H9 (cell line): ENCODE data around the gene MBOAT2. TPM values are rescaled to one million over a fixed set of nuclear protein-coding genes. Genes with fewer than 3 reads are reported as not detected.

Experiments used
- DNase-seq: peaks from one replicate; pipeline ENCODE4 v3.0.0-alpha.2; 2017
- H2AFZ ChIP-seq: one replicate; pipeline ENCODE4 v1.6.1; 2013; ENCODE audit warnings: mild to moderate bottlenecking, low read length, control low read depth, moderate library complexity
- H2AK5ac ChIP-seq: 2 replicates; pipeline ENCODE4 v1.6.1; 2013; ENCODE audit warnings: low read length, control low read depth, mixed read lengths; ENCODE audit not compliant: insufficient read length
- H2BK120ac ChIP-seq: one replicate; pipeline ENCODE4 v1.6.1; 2013; ENCODE audit warnings: low read depth, mild to moderate bottlenecking, low read length, control low read depth, inconsistent platforms; ENCODE audit not compliant: poor library complexity, severe bottlenecking
- H2BK12ac ChIP-seq: 2 replicates; pipeline ENCODE4 v1.6.1; 2013; ENCODE audit warnings: low read length, control low read depth, mixed read lengths, low read depth; ENCODE audit not compliant: insufficient read length
- H2BK15ac ChIP-seq: 2 replicates; pipeline ENCODE4 v1.6.1; 2013; ENCODE audit warnings: low read depth, low read length, control low read depth
- H2BK20ac ChIP-seq: one replicate; pipeline ENCODE4 v1.6.1; 2013; ENCODE audit warnings: low read depth, mild to moderate bottlenecking, low read length, control low read depth, inconsistent platforms; ENCODE audit not compliant: poor library complexity, severe bottlenecking
- H2BK5ac ChIP-seq: 2 replicates; pipeline ENCODE4 v1.6.1; 2013; ENCODE audit warnings: low read length, control low read depth, mixed read lengths; ENCODE audit not compliant: insufficient read length
- H3K14ac ChIP-seq: 2 replicates; pipeline ENCODE4 v1.6.1; 2013; ENCODE audit warnings: low read length, control low read depth; ENCODE audit not compliant: insufficient read depth
- H3K18ac ChIP-seq: 2 replicates; pipeline ENCODE4 v1.6.1; 2013; ENCODE audit warnings: low read depth, mild to moderate bottlenecking, mixed read lengths, low read length, control low read depth; ENCODE audit not compliant: insufficient read length
- H3K23ac ChIP-seq: 2 replicates; pipeline ENCODE4 v1.6.1; 2013; ENCODE audit warnings: low read length, control low read depth, mixed read lengths, low read depth; ENCODE audit not compliant: insufficient read length
- H3K23me2 ChIP-seq: 2 replicates; pipeline ENCODE4 v1.6.1; 2013; ENCODE audit warnings: low read depth, mild to moderate bottlenecking, mixed read lengths, low read length, control low read depth; ENCODE audit not compliant: insufficient read length, poor library complexity, severe bottlenecking
- H3K27ac ChIP-seq: 2 replicates; pipeline ENCODE4 v1.5.1; 2013; ENCODE audit warnings: low read length, control low read depth, mixed read lengths, low read depth; ENCODE audit not compliant: insufficient read length
- H3K27me3 ChIP-seq: 2 replicates; pipeline ENCODE4 v1.6.1; 2013; ENCODE audit warnings: low read length, control low read depth, inconsistent platforms; ENCODE audit not compliant: insufficient read depth
- H3K4ac ChIP-seq: 2 replicates; pipeline ENCODE4 v1.6.1; 2013; ENCODE audit warnings: low read depth, mild to moderate bottlenecking, control low read depth, inconsistent platforms, low read length, moderate library complexity
- H3K4me1 ChIP-seq: 2 replicates; pipeline ENCODE4 v1.6.1; 2013; ENCODE audit warnings: low read length, control low read depth, inconsistent platforms; ENCODE audit not compliant: insufficient read depth
- H3K4me2 ChIP-seq: 2 replicates; pipeline ENCODE4 v1.6.1; 2013; ENCODE audit warnings: low read length, control low read depth, mixed read lengths; ENCODE audit not compliant: insufficient read length, insufficient read depth
- H3K56ac ChIP-seq: 2 replicates; pipeline ENCODE4 v1.6.1; 2013; ENCODE audit warnings: low read depth, mild to moderate bottlenecking, mixed read lengths, low read length, control low read depth; ENCODE audit not compliant: insufficient read length
- H3K79me1 ChIP-seq: 2 replicates; pipeline ENCODE4 v1.6.1; 2013; ENCODE audit warnings: low read depth, mild to moderate bottlenecking, moderate library complexity, low read length, control low read depth, inconsistent platforms; ENCODE audit not compliant: insufficient read depth, poor library complexity, severe bottlenecking
- H3K79me2 ChIP-seq: 2 replicates; pipeline ENCODE4 v1.6.1; 2013; ENCODE audit warnings: low read length, control low read depth, inconsistent platforms; ENCODE audit not compliant: insufficient read depth
- H3K9ac ChIP-seq: 2 replicates; pipeline ENCODE4 v1.6.1; 2013; ENCODE audit warnings: low read length, control low read depth, mixed read lengths; ENCODE audit not compliant: insufficient read length; ENCODE audit errors: extremely low read depth
- H3K9me3 ChIP-seq: one replicate; pipeline ENCODE4 v1.6.1; 2013; ENCODE audit warnings: low read depth, low read length, inconsistent platforms; ENCODE audit not compliant: control insufficient read depth
- H3T11ph ChIP-seq: one replicate; pipeline ENCODE4 v1.6.1; 2013; ENCODE audit warnings: mild to moderate bottlenecking, low read length, control low read depth, inconsistent platforms
- H4K20me1 ChIP-seq: one replicate; pipeline ENCODE4 v1.6.1; 2013; ENCODE audit not compliant: control insufficient read depth, insufficient read length, insufficient read depth
- H4K5ac ChIP-seq: 2 replicates; pipeline ENCODE4 v1.6.1; 2013; ENCODE audit warnings: low read depth, mild to moderate bottlenecking, mixed read lengths, low read length, control low read depth; ENCODE audit not compliant: insufficient read length
- H4K8ac ChIP-seq: replicated peaks from 2 replicates; pipeline ENCODE4 v1.6.1; 2013; ENCODE audit warnings: low read length, control low read depth, mixed read lengths, low read depth; ENCODE audit not compliant: insufficient read length
- H4K91ac ChIP-seq: 2 replicates; pipeline ENCODE4 v1.6.1; 2013; ENCODE audit warnings: low read depth, mild to moderate bottlenecking, moderate library complexity, mixed read lengths, low read length, control low read depth; ENCODE audit not compliant: insufficient read length
- H3K27ac Mint-ChIP-seq, 3 experiments: 2 replicates in 2 of 3; 3 replicates in 1 of 3; pipeline ENCODE4 v1.8.0; 2020 to 2021; ENCODE audit warnings: mixed read lengths in 3 of 3, mild to moderate bottlenecking in 1 of 3, moderate library complexity in 1 of 3
- H3K27me3 Mint-ChIP-seq: 2 replicates; pipeline ENCODE4 v1.8.0; 2021; ENCODE audit warnings: low read depth, mild to moderate bottlenecking, moderate library complexity, mixed read lengths
- H3K36me3 Mint-ChIP-seq, 3 experiments: 2 replicates in 2 of 3; 3 replicates in 1 of 3; pipeline ENCODE4 v1.8.0; 2020 to 2021; ENCODE audit warnings: low read depth in 3 of 3, mixed read lengths in 3 of 3; ENCODE audit not compliant: insufficient read depth in 1 of 3
- H3K4me1 Mint-ChIP-seq, 2 experiments: 2 replicates each; pipeline ENCODE4 v1.8.0; 2020; ENCODE audit warnings: mixed read lengths in 2 of 2
- H3K4me3 Mint-ChIP-seq, 2 experiments: 2 replicates in 1 of 2; 3 replicates in 1 of 2; pipeline ENCODE4 v1.8.0; 2020 to 2021; ENCODE audit warnings: mild to moderate bottlenecking in 2 of 2, mixed read lengths in 2 of 2, moderate library complexity in 1 of 2
- H3K9me3 Mint-ChIP-seq, 2 experiments: 2 replicates in 1 of 2; 3 replicates in 1 of 2; pipeline ENCODE4 v1.8.0; 2020; ENCODE audit warnings: mild to moderate bottlenecking in 2 of 2, mixed read lengths in 2 of 2, moderate library complexity in 1 of 2
- CTCF ChIP-seq: fragments of 200-600 bp; sonication (generic); conservative IDR thresholded peaks from 3 replicates; pipeline ENCODE4 v1.8.0; 2021; ENCODE audit warnings: antibody characterized with exemption, mild to moderate bottlenecking
- WGBS: extraction: QIAGEN DNeasy Blood & Tissue Kit; methylation state at CpG from one replicate; pipeline ENCODE4 v1.1.7; 2013; ENCODE audit warnings: missing lambda C conversion rate, low lambda C conversion rate, mixed read lengths; ENCODE audit not compliant: insufficient read length; ENCODE audit errors: extremely low coverage; 5-methylcytosine and 5-hydroxymethylcytosine counted together
- total RNA-seq: library from RNA; stranded (reverse); gene quantifications from 2 replicates; pipeline ENCODE4 v1.2.1, GENCODE V29; 2021

The MBOAT2 gene
- total RNA-seq, 1 experiment from 2014 or later, result 20.2 TPM

DNA sequence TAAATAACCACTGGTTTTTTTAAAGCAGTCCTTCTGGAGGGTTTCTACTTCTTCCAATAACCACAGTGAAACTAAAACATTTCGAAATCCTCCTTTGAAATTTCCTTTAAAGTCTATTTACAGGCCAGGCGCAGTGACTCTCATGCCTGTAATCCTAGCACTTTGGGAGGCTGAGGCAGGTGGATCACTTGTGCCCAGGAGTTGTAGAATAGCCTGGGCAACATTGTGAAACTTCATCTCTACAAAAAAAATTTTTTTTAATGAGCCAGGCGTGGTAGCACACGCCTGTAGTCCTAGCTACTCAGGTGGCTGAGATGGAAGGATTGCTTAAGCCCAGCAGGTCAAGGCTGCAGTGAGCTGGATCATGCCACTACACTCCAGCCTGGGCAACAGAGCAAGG lies 181.3 kb downstream of the MBOAT2 start:
- Histone ChIP-seq H3K23me2 (no peaks in the 10 kb centered on the region), H3K4ac (no peak overlapping the region), H2AFZ (no peak overlapping the region), H2AK5ac (no peak overlapping the region), H3T11ph (no peak overlapping the region), H3K27ac (no peak overlapping the region), H3K27me3 (no peaks in the 10 kb centered on the region), H2BK12ac (no peak overlapping the region), H3K18ac (no peak overlapping the region), H3K14ac (no peak overlapping the region), H3K79me1 (no peaks in the 10 kb centered on the region), H3K9me3 (no peaks in the 10 kb centered on the region), H4K20me1 (no peaks in the 10 kb centered on the region), H3K9ac (no peak overlapping the region), H3K4me2 (no peak overlapping the region), H2BK20ac (no peak overlapping the region), H3K4me1 (no peaks in the 10 kb centered on the region), H4K91ac (no peak overlapping the region), H4K8ac (no peak overlapping the region), H2BK15ac (no peak overlapping the region), H2BK120ac (no peak overlapping the region), H2BK5ac (no peak overlapping the region), H3K56ac (no peak overlapping the region), H3K23ac (no peak overlapping the region), H3K79me2 (no peaks in the 10 kb centered on the region), H4K5ac (no peak overlapping the region)
- H3K9me3 Mint-ChIP-seq, result no peaks in the 10 kb centered on the region
- peaks cover 0 to 7% (median 6%) of the 10 kb centered on the region in 3 experiments; a peak in 4 of 7 replicates for H3K36me3 Mint-ChIP-seq
- no peak for TF ChIP-seq CTCF
- DNase-seq, result no peak
- no peaks in the 10 kb centered on the region for H3K4me1 Mint-ChIP-seq
- H3K27me3 Mint-ChIP-seq, result no peaks in the 10 kb centered on the region
- H3K4me3 Mint-ChIP-seq, result no peak overlapping the region
- no peak overlapping the region for H3K27ac Mint-ChIP-seq
- no CpG with 5 or more reads among the region's 4 CpGs for WGBS
